Stimulated activated CD8-positive, alpha-beta memory T cell treated with anti-CD3 and anti-CD28 coated beads, Interleukin-12 subunit alpha, Interleukin-12 subunit beta, amount 100 ng/mL, for 4 hours (primary cell): Measurements from ENCODE around the gene KYAT1.
"Not testable (repeated sequence)": the region's sequence is repeated elsewhere in the genome, so short reads cannot be mapped to it uniquely, and the experiment has no call there.

Source experiments
- DNase-seq: peaks from one replicate; pipeline ENCODE4 v3.0.0-alpha.2; 2020; ENCODE audit warnings: low read depth

KYAT1 gene

DNA sequence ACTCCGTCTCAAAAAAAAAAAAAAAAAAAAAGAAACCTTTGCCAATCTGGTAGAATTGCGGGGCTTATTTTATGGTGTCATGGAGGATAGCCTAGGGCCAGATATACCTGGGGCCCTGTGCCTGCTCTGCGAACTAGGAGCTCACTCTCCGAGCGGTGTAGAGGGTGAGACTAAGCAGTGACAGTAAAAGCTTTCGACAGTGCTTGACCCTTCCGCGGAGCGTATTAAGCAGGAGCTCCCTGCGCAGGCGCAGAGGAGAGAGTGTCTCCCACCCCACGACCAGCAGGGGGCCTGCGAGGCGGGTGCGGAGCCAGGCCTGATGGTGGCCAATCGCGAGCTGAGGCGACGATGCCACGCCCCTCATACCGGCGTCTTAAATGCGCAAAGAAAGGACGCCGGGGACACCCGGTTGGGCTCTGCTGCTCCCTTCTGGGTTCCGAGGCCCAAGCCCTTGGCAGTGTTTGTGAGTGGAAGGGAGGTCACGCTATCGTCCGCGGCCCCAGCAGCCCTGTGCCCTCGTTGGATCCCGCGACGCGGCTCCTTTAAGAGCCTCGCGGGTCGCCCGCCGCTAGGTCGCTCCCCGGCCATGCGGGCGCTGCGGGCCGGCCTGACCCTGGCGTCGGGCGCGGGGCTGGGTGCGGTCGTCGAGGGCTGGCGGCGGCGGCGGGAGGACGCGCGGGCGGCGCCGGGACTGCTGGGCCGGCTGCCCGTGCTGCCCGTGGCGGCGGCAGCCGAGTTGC, 63.5 kb downstream of the KYAT1 start, which contains the start of gene ENDOG:
TSS of gene ENDOG (plus strand) at position 402 of the 740 bp plus-strand sequence. CDS start at position 587, 185 bp downstream.
- peak; percentile 96 for DNase-seq

DNA sequence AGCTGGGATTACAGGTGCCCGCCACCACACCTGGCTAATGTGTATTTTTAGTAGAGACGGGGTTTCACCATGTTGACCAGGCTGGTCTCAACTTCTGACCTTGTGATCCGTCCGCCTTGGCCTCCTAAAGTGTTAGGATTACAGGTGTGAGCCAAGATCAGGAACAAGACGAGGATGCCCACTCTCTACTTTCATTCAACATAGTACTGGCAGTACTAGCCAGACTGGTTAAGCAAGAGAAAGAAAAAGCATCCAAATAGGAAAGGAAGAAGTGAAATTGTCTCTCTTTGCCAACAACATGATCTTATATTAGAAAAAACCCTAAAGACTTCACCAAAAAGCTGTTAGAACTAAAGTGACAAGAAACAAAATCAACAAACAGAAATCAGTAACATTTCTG, 70.9 kb downstream of the KYAT1 start:
- no peak for DNase-seq

DNA sequence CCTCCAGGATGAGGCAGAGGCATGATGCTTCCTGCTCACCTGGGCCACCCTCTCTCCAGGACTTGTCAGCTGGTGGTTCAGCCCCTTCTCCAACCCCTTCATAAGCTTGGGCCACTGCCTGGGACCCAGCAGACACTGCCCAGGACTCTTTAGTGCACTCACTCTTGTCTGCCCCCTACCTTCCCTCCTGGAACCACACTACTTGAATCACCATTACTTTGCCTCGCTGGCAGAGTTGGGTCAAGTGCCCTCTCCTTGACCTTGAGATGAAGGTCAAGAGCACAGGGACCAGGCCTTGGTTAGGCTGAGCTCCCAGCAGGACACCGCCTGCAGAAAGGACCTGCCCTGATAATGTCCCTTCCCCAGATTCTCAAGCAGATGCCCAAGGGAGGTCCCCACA, 71.9 kb downstream of the KYAT1 start:
- DNase-seq = no peak

DNA sequence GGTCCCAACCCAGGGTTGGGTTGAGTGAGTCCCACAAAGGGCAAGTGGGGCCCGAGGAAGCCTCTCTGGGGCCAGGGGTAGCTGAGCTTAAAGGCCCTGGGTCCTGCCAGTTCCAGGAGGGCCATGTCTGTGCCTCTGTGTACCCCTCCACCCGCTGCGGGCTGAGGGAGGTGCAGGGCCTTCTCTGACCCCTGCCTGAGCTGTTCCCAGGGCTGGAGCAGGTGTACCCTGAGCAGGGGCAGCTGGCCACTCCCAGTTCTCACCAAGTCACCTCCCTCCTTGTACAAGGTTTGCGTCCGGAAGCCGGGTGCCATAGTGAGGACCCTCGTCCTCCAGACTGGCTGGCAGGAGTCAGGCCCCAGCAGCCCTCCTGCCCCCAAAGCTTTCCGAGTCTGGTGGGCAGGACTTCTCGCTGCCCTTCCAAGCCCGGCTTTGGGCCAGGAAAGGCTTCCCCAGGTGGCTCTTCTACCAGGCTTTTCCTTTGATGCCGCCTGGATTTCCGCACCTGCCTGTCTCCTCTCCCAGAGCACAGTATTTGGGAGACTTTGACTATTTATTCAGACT, 72.6 kb downstream of the KYAT1 start:
- DNase-seq = no peak

DNA sequence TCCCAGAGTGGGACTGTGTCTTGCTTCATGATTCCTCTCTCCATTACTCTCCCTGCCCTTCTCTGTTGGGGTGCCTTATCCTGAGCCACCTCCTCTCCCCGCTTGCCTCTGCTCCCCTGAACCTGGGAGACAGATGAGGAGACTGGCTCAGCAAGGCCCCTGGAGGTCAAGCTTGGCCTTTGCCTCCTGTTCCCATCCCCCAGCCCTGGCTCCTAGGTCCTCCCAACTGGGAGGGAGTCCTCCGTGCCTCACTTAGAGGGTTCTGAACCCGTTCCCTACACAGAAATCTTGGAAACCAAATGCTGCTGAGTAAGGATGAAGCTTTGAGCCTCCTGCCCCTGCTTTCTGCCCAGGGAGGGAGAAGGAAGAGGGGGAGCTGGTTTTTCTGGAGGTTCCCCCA, 73.2 kb downstream of the KYAT1 start:
- no peak for DNase-seq

DNA sequence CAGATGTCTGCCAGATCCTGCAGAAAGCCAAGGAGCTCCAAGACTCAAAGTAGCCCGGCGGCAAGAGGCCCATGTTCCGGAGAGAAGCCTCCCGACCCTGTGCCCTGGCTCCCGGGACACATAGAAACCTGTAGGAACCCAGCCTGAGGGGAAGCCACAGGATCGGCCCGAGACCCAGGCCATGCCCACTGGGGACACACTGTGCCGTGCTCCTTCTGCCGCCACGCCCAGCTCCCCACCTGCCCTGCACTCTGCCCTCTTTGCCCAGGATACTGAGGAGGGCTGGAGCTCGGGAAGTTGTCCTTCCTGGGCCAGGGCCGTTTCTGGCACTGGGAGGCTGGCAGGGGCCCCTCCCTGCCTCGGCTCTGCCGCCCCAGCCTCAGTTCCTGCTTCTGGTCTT, 73.9 kb downstream of the KYAT1 start:
- no peak for DNase-seq

DNA sequence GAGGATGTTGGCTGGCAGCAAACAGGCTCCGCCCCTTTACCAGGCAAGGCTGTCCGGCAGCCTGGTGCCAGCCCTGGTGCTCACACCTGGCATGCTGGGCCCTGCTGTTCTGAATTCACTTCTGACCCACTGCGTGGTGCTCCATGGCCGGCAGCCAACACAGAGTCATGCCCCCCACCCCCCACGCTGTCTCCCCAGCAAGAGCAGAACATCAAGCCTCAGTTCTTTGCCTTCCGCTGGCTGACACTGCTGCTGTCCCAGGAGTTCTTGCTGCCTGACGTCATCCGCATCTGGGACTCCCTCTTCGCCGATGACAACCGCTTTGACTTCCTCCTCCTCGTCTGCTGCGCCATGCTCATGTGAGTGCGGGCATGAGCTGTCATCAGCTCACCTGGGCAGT, 76.1 kb downstream of the KYAT1 start:
- DNase-seq = no peak

DNA sequence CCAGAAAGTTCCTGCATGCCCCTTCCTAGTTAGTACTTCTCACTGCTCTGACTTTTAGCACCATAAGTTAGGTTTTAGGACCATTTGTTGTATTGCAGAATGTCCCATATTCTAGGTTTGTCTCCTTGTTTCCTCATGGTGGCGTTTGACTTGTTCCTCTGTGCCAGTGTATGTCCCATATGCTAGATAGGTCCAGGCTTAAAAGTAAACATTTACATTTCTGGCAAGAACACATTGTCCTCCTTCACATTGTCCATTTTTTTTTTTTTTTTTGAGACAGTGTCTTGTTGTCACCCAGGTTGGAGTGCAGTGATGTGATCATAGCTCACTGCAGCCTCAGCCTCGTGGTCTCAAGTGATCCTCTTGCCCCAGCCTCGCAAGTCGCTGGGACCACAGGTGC, 79.3 kb downstream of the KYAT1 start:
- DNase-seq = no peak

DNA sequence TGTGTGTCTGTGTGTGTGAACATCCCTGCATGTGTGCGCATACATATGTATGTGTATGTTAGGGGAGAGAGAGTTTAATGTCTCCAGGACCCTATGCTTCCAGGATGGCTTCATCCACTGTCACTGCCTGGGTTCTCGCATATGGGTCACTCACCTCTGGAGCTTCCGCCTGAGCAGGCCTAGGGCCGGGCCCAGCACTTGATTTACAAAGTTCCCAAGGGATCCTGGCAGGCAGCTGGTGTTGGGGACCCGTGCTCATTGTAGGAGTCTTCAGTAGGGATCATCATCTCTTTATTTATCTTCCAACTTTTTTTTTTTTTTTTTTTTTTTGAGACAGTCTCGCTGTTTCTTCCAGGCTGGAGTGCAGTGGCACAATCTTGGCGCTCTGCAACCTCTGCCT, 81.7 kb downstream of the KYAT1 start:
- DNase-seq = no peak

DNA sequence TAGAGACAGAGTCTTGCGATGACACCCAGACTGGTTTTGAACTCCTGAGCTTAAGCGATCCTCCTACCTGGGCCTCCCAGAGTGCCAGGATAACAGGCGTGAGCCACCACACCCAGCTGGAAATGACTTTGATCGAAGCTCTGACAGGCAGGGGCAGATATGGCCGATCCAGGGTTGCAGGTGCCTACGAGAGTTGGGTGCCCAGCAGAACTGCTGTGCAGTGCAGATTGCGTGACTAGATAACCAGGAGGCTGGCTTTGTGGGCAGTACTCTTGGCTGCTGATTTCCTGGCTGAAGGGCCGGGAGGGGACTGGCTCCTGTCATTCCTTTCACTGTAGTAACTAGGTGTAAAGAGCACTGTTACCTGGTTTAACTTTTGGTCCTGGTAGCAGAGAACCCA, 82.9 kb downstream of the KYAT1 start:
- no peak for DNase-seq

DNA sequence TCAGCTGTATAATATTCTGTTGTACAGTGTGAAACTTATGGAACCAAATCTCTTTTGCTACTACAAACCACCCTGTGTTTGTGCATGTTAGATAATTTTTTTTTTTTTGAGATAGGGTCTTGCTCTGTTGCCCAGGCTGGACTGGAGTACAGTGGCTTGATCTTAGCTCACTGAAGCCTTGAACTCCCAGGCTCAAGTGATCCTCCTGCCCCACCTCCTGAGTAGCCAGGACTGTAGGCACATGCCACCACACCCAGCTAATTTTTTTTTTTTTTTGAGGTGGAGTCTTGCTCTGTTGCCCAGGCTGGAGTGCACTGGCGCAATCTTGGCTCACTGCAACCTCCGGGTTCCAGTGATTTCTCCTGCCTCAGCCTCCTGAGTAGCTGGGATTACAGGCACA, 86.8 kb downstream of the KYAT1 start:
- not testable (repeated sequence) for DNase-seq

DNA sequence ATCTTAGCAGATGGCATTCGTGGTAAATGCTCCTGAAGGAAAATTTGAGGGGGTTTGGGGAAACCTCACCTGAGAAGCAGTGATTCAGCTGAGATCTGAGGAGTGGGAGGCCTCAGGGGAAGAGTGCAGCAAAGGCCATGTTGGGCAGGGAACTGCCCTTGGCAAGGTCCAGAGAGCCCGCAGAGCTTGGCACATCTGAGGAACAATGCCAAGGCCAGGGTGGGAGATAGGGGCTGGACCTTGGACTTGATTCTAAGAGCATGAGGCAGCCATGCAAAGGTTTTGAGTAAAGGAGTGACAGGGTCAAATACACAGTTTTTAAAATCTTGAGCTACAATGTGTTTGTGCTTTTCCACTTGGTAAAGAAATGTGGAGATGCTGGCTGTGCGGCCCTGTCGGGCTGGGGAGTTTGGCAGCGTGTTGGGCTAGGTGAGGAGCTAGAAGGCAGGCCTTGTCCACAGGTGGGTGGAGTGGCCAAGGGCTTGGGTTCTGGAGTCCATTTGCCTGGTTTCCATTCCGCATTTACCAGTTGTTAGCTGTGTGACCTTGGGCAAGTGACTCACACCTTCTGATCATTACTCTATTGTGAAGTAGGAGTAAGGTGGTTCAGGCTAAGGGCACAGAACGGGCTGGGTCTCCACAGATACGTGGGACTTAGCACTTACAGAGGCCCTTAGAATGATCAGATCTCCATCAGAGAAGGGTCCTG, 88.6 kb downstream of the KYAT1 start:
- no peak for DNase-seq

DNA sequence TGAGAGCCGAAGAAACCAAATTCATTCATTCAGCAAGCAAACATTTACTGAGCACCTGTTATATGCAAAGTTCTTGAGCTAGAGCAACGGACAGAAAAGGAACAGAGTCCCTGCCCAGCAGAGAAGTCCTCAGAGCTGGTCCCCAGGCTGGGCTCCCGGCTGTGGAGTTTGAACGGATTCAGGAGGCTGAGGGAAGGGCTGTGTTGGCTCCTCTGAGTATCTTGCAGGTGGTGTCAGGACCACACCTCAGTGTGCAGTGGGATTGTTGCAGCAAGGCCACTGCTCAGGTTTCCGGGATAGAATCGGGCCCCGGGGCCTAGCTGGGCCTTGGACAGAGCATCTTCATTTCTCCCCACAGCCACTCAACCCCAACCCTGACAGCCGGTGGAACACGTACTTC, 89.6 kb downstream of the KYAT1 start:
- no peak for DNase-seq

DNA sequence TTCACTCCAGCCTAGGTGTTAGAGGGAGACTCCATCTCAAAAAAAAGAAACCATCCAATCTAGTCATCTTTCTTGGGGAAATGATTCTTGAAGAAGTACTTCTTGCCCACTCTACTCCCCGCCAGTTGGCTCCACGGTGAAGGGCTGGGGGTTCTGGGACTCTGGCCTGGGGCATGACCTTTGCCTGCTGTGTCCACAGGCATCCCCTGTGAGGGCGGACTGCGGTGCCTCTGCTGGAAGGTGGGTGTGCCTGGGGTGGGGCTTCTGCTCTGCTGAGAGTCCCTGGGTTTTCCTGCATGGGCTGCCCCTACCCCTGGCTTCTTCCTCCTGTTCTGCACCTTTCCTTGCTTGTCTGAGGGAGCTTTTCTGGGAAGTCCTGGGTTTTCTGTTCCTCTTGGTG, 91.2 kb downstream of the KYAT1 start:
- no peak for DNase-seq

DNA sequence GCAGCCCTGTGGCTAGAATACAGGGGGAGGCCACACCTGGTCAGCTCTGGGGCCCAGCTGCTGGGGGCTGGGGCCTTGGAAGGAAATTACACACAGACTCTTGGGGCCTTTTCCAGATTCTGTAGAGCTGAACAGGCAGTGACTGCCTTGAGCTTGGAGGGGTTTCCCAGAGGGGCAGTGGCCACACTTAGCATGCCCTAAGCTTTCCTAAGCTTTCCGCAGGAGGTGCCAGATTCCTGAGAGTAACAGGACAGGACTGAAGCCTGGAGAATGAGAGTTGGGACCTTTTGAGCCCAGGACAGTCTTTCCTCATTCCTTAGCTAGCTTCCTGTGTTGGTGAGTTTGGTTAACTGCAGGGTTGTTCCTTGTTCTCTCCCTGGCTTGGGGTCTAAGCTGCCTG, 93.3 kb downstream of the KYAT1 start:
- no peak for DNase-seq

DNA sequence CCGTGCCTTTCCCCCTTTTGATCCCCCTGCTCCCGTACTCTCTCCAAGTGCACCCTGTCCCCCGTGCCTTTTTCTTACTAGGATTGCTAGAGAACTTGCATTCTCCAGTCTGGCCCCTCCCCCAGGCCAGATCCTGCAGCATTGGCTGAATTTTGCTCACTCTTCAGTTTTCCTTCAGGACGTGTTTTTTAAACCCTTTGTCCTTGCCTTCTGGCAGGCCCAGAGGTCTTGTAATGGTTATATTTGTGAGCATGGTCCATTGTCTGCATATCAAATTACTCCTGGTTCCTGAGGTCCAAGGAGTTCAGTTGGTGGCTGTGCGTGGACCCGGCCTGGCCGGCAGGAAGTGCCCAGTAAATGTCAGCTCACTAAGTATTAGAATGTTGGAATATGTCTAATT, 94.1 kb downstream of the KYAT1 start:
- no peak for DNase-seq

DNA sequence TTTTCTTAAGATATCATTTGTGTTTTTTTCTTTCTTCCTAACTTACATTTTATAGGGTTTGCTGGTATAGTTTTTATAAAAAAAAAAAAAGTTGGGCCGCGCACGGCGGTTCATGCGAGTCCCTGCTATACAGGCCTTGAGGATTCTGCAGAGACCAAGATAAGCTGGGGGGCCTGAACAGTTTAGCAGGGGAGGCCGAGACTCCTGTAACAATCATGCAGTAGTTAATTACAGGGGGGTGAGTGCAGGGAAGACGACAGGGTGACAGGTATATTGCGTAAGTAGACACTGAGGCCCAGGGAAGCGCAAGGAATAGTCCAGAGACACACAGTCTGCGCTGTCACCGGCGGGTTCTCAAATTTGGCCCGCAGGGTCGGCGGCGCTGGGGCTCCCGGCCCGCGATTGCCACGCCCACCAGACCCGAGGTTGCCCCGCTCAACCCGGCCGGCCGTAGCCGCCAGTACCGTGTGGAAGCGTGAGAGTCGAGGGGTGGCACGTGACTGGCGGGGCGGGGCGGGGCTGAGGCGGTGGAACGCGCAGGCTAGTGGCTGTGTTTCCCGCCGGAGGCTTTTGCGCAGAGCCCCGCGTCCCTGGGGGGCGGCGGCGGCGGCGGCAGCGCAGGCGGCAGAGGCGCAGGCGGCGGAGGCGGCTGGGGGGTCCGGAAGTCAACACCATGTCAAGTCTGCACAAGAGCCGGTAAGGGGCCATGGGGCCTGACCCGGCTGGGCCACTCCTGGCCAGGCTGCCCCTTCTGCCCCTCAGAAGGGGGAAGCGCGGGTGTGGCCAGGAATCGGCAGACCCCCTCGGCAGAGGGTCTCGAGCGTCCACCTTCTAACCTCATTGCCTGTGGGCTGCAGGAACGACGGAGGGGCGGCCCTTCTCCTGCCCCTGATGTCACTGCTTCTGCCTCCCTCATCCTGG, 94.8 kb downstream of the KYAT1 start, which contains the start of gene TBC1D13:
TSS of gene TBC1D13 (plus strand) at position 573 of the 921 bp plus-strand sequence. CDS start at position 674, 101 bp downstream.
- DNase-seq = peak; percentile 86

DNA sequence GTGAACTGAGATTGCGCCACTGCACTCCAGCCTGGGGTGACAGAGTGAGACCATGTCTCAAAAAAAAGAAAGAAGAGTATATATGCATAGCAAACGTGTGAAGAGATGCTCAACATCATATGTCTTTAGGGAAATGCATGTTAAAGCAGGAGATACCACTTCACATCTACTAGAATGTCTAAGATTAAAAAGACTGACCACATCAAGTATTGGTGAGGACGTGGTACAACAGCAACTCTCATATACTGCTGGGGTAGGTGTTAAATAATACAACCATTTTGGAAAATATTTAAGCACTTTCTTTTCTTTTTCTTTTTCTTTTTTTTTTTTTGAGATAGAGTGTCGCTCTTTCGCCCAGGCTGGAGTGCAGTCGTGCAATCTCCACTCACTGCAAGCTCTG, 96.3 kb downstream of the KYAT1 start:
- DNase-seq = no peak
